ENCODE results near the gene DSCAML1. TPM values are rescaled to one million over a fixed set of nuclear protein-coding genes. Genes with fewer than 3 reads are reported as not detected.

Gene DSCAML1
- total and polyA plus RNA-seq, 12 donors = 0.16 to 1.5 (median 0.57) TPM

- H3K4me3 ChIP-seq = no peak overlapping the region
- DNase-seq (peak in 1 of 2 donors; percentile 5), ATAC-seq (no peak)
- no peak for TF ChIP-seq CTCF (IDR thresholded peaks at IDR 0.05)
- H3K27me3 ChIP-seq = no peaks in the 10 kb centered on the region
- H3K9me3 ChIP-seq = no peaks in the 10 kb centered on the region
- H3K4me1 ChIP-seq = peaks cover 0 to 32% (median 10%) of the 10 kb centered on the region in 9 donors
- no peak overlapping the region for H3K27ac ChIP-seq
- 73 to 78% methylated on average over 18 of the region's 18 CpGs for WGBS, 2 donors
- intact Hi-C loops (cut with DNase I) = no loop called here
- peaks cover 0 to 84% (median 0%) of the 10 kb centered on the region in 9 donors for H3K36me3 ChIP-seq
Observed at GRCh38 chr11:117837070-117837776, 40.2 kb upstream of the DSCAML1 start.

DNA sequence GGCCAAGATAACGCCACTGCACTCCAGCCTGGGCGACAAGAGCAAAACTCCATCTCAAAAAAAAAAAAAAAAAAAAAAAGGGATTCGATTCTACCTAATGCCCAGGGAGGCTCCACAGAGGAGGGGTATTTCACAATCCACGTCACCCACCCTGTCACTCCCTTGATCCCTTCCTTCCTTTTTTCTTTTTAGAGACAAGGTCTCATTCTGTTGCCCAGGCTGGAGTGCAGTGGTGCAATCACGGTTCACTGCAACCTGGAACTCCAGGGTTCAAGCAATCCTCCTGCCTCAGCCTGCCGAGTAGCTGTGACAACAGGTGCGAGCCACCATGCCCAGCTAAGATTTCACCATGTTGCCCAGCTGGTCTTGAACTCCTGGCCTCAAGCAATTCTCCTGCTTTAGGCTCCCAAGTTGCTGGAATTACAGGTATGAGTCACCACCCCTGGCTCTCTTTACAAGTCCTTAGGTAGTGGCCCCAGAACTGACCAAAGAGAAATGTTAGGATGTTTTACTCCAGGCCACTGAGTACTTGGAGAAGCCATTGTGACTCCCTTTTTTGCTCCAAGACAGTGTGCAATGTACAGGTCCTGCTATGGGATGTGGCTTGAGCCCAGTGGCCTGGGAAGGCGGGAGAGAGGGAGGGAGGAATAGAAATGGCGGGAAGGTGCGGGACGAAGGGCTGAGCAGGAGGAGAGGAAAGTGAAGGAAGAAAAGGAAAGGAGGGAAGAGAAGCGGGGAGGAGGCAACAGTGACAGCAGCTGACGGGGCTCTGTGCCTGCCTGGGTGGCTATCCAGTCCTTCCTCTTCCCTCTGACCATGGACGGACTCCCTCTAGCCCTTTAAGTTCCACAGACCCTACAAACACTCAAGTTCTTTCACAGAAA, 39.3 kb upstream of the DSCAML1 start:
- ATAC-seq (peak in 1 of 8 donors; percentile 25), DNase-seq (no peak)
- Histone ChIP-seq H3K9me3 (no peaks in the 10 kb centered on the region), H3K36me3 (peaks cover 0 to 75% (median 0%) of the 10 kb centered on the region in 9 donors), H3K4me3 (no peak overlapping the region), H3K27ac (no peak overlapping the region), H3K27me3 (no peaks in the 10 kb centered on the region), H3K4me1 (peaks cover 0 to 23% (median 9%) of the 10 kb centered on the region in 9 donors)
- intact Hi-C loops (cut with DNase I) = no loop called here
- TF ChIP-seq CTCF (IDR thresholded peaks at IDR 0.05) = no peak
- 88 to 94% methylated on average over 14 of the region's 14 CpGs for WGBS, 2 donors

DNA sequence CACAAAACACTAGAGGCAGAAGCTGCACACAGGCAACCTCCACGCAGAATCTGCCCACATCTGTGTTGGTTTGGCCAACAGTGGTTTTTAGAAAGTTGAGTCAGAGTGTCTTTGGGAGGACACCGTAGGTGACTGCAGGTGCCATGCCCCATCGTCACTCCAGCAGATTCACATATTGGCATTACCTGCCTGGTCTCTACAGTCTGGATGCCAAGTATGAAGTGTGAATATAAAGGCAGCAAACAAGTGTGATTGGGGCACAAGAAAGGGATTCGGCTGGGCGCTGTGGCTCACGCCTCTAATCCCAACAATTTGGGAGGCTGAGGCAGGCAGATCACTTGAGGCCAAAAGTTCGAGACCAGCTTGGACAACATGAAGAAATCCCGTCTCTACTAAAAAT, 38.6 kb upstream of the DSCAML1 start:
- Histone ChIP-seq H3K4me1 (peaks cover 3 to 24% (median 17%) of the 10 kb centered on the region in 9 donors), H3K9me3 (no peaks in the 10 kb centered on the region), H3K27ac (no peak overlapping the region), H3K4me3 (no peak overlapping the region), H3K27me3 (no peaks in the 10 kb centered on the region), H3K36me3 (peaks cover 0 to 67% (median 0%) of the 10 kb centered on the region in 9 donors)
- DNase-seq (no peak), ATAC-seq (no peak)
- TF ChIP-seq CTCF (IDR thresholded peaks at IDR 0.05) = no peak
- 94 to 97% methylated on average over 8 of the region's 8 CpGs for WGBS, 2 donors
- intact Hi-C loops (cut with DNase I) = no loop called here

DNA sequence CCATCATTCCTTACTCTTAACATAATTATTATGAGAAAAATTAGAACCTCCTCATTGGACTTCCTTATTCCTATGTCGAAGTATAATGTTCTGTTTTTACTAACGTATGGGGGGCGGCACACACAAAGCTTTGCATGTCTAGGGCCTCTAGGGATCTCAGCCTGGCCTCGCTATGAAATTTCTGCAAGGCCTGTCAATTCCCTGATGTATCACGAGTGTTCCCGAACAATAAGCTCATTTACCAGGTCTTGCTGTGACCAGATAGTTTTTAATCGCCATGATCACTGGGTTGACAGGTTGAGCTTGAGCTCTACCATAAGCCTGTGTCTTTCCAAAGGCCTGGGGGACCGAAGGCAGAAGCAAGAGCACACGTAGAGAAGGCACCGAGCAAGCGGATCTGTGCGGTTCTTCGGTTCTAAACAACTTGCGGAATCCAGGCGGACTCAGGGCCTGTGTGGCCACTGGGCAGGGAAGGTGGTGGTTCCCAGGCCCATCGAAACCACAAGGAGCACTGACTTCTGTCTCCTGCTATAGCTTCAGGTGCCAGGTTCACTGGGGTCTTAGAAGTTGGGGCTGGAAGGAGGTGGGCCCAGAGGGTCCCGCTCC, 37.9 kb upstream of the DSCAML1 start:
- no peak for TF ChIP-seq CTCF (IDR thresholded peaks at IDR 0.05)
- no peak for DNase-seq
- WGBS, 2 donors = 87 to 89% methylated on average over 17 of the region's 17 CpGs

More for the DNA sequence above, 37.9 kb upstream of the DSCAML1 start:
- intact Hi-C loops (cut with DNase I) = no loop called here
- Histone ChIP-seq H3K4me3 (no peak overlapping the region), H3K9me3 (no peaks in the 10 kb centered on the region), H3K4me1 (peaks cover 3 to 30% (median 20%) of the 10 kb centered on the region in 9 donors), H3K36me3 (peaks cover 0 to 61% (median 0%) of the 10 kb centered on the region in 9 donors), H3K27me3 (no peaks in the 10 kb centered on the region), H3K27ac (no peak overlapping the region)
- no peak for ATAC-seq

Measured in heart right ventricle (tissue), 16 donors.